ENCODE data around the gene UPK2.

DNA sequence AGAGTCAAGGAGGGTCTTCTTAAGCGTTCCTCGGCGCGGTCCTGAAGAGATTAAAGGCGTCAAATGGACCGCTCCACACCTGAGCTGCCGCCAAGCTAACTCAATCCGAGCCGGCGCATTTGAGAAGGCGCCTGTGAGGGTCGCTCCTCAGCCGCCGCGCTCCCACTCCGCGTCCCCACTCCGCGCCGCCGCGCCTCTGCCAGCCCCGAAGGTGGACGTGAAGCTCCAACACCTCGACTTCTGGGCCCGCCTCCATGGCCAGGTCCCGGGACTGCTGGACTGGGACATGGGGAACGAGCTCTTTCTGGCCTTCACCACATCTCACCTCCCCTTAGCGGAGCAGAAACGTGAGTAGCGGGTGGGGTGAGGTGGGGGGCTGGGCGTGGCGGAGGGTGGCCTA, 15.5 kb downstream of the UPK2 start, which contains the start of gene FOXR1:
- TF ChIP-seq CTCF (IDR thresholded peaks at IDR 0.05) (no peak), POLR2A (IDR thresholded peaks at IDR 0.05) (no peak), EP300 (IDR thresholded peaks at IDR 0.05) (no peak), POLR2AphosphoS5 (IDR thresholded peaks at IDR 0.05) (no peak)

Measured in upper lobe of left lung (tissue), 4 donors.